Lower lobe of right lung (tissue), 2 donors: ENCODE data around the gene NDE1. TPM values are rescaled to one million over a fixed set of nuclear protein-coding genes. Genes with fewer than 3 reads are reported as not detected.

Experiments used
- ATAC-seq, 2 donors: fragments of 200-7000 bp; cut with Tn5 transposase; one replicate each; pipeline ENCODE4 v1.9.1; 2020 to 2022; ENCODE audit warnings: mild to moderate bottlenecking in 2 of 2, moderate library complexity in 2 of 2
- DNase-seq: peaks from one replicate; pipeline ENCODE4 v3.0.0-alpha.2; 2020
- H3K27ac ChIP-seq: fragments of 200-600 bp; one replicate; pipeline ENCODE4 v1.8.0; 2022
- H3K27me3 ChIP-seq: fragments of 200-600 bp; one replicate; pipeline ENCODE4 v1.8.0; 2022; ENCODE audit warnings: low read depth
- H3K36me3 ChIP-seq: fragments of 200-600 bp; one replicate; pipeline ENCODE4 v1.8.0; 2022; ENCODE audit warnings: mild to moderate bottlenecking
- H3K4me1 ChIP-seq: fragments of 200-600 bp; one replicate; pipeline ENCODE4 v1.8.0; 2022
- H3K4me3 ChIP-seq: fragments of 200-600 bp; one replicate; pipeline ENCODE4 v1.8.0; 2022; ENCODE audit warnings: mild to moderate bottlenecking
- H3K9me3 ChIP-seq: fragments of 200-600 bp; one replicate; pipeline ENCODE4 v1.8.0; 2022
- intact Hi-C: fragments of 100-400 bp; cut with DNase I; formaldehyde crosslinking; loops from one replicate; pipeline ENCODE4 v1.11.0; 2022
- total RNA-seq: library from RNA; stranded (reverse); fragmentation: NEBNext Ultra II Directional; extraction: Animal tissue kit (Norgen Biotek cat#: 25700); gene quantifications from one replicate; pipeline ENCODE4 v1.2.1, GENCODE V29; 2021
- TF ChIP-seq, protein P1 (sequence below): fragments of 200-600 bp; IDR thresholded peaks from one replicate; pipeline ENCODE4 v1.8.0; 2022; ENCODE audit warnings: antibody characterized with exemption, mild to moderate bottlenecking
- donor health status: DM: no; HTN: yes; CAD: no; lungs with severe emphysema.

The NDE1 gene
- total RNA-seq, 1 donor from 2014 or later = 35.3 TPM

DNA sequence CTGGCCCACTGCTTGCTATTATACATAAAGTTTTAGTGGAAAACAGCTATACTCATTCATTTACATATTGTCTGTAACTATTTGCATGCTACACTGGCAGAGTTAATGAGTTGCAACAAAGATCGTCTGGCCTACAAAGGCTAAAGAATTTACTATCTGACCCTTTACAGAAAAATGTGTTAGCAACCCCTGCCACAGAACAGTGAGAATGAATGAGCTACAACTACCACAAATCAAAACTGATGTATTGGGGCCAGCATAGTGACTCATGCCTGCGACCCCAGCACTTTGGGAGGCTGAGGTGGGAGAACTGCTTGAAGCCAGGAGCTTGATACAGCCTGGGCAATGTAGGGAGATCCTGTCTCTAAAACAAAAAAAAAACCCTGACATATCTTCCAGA, 114.1 kb downstream of the NDE1 start:
- DNase-seq (no peak), ATAC-seq (no peak)
- Histone ChIP-seq H3K9me3 (no peaks in the 10 kb centered on the region), H3K27me3 (no peaks in the 10 kb centered on the region), H3K4me3 (no peak overlapping the region), H3K36me3 (no peaks in the 10 kb centered on the region), H3K4me1 (no peaks in the 10 kb centered on the region), H3K27ac (no peak overlapping the region)
- intact Hi-C loops = no loop called here
- TF ChIP-seq, protein P1, sequence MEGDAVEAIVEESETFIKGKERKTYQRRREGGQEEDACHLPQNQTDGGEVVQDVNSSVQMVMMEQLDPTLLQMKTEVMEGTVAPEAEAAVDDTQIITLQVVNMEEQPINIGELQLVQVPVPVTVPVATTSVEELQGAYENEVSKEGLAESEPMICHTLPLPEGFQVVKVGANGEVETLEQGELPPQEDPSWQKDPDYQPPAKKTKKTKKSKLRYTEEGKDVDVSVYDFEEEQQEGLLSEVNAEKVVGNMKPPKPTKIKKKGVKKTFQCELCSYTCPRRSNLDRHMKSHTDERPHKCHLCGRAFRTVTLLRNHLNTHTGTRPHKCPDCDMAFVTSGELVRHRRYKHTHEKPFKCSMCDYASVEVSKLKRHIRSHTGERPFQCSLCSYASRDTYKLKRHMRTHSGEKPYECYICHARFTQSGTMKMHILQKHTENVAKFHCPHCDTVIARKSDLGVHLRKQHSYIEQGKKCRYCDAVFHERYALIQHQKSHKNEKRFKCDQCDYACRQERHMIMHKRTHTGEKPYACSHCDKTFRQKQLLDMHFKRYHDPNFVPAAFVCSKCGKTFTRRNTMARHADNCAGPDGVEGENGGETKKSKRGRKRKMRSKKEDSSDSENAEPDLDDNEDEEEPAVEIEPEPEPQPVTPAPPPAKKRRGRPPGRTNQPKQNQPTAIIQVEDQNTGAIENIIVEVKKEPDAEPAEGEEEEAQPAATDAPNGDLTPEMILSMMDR = no peak

DNA sequence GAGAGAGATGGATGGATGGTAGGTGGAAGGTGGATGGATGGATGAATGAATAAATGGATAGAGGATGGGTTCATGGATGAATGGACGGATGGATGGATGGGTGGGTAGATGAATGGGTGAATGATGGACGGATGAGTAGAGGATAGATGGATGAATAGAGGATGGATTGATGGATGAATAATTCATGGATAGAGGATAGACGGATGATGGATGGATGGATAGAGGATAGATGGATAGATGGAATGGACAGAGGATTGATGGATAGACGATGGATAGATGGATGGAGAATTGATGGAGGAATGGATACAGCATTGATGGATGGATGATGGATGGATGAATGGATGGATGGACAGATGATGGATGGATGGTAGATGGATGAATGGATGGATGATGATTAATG, 115.1 kb downstream of the NDE1 start:
- no peak overlapping the region for H3K4me3 ChIP-seq
- H3K27me3 ChIP-seq = no peaks in the 10 kb centered on the region
- intact Hi-C loops = no loop called here
- no peaks in the 10 kb centered on the region for H3K4me1 ChIP-seq
- H3K27ac ChIP-seq = no peak overlapping the region
- ATAC-seq = no peak
- DNase-seq = no peak
- TF ChIP-seq, protein P1 = no peak
- no peaks in the 10 kb centered on the region for H3K36me3 ChIP-seq
- H3K9me3 ChIP-seq = no peaks in the 10 kb centered on the region

DNA sequence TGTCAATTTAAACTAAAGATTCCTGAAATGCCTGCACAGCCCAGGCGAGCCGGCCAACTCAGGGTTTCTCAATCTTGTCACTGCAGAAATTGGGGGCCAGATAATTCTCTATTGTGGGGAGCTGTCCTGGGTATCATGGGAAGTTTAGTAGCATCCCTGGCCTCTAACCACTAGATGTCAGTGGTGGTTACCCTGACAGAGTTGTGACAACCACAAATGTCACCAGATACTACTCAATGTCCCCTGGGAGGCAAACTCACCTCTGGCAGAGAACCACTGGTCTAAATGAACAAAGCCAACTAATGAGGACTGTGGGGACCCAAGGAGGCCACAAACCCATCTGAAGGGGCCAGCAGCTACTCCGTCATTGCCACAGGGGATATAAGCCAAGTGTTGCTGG, 115.8 kb downstream of the NDE1 start:
- Histone ChIP-seq H3K4me3 (no peak overlapping the region), H3K27ac (no peak overlapping the region), H3K27me3 (no peaks in the 10 kb centered on the region), H3K4me1 (no peaks in the 10 kb centered on the region), H3K36me3 (no peaks in the 10 kb centered on the region), H3K9me3 (no peaks in the 10 kb centered on the region)
- ATAC-seq = peak; percentile 69 to 85
- intact Hi-C loops = no loop called here
- DNase-seq = no peak
- TF ChIP-seq, protein P1 = peak; percentile 62

DNA sequence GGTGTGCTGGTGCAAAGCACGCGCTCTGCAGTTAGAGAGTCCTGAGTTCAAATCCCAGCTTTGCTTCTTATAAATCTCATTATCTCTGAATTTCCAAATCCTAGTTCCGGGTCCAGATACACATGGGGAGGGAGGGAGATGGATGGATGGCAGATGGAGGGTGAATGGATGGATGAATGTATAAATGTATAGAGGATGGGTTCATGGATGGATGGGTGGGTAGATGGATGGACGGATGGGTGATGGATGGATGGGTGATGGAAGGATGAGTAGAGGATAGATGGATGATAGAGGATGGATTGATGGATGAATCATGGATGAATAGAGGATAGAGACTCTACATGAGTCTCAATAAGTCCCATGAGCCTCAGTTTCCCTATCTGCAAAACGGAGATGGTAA, 116.9 kb downstream of the NDE1 start:
- no peaks in the 10 kb centered on the region for H3K27me3 ChIP-seq
- H3K4me3 ChIP-seq = no peak overlapping the region
- H3K4me1 ChIP-seq = no peaks in the 10 kb centered on the region
- H3K9me3 ChIP-seq = no peaks in the 10 kb centered on the region
- no peak overlapping the region for H3K27ac ChIP-seq
- H3K36me3 ChIP-seq = no peaks in the 10 kb centered on the region
- TF ChIP-seq, protein P1 = no peak
- DNase-seq (no peak), ATAC-seq (no peak)
- intact Hi-C loops = no loop called here

DNA sequence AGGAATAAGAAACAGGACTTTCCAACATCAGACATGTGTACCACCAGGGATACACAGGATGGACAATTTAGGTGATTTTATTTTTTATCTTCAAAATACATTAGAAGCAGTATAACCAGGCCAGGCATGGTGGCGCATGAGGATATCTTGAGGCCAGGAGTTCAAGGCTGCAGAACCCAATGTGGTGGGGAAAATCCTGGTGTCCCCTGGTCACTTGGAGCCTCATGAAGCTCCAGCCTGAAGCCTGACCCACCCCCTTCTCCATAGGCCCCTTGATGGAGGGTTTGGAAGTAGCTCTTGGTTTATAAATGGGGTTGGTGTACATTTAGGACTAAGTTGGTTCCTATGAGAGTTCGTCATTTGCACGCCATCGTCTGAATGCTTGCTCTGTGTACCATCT, 118.2 kb downstream of the NDE1 start:
- no peaks in the 10 kb centered on the region for H3K4me1 ChIP-seq
- intact Hi-C loops = no loop called here

More for the DNA sequence above, 118.2 kb downstream of the NDE1 start:
- no peaks in the 10 kb centered on the region for H3K27me3 ChIP-seq
- H3K4me3 ChIP-seq = no peak overlapping the region
- H3K27ac ChIP-seq = no peak overlapping the region
- DNase-seq = no peak
- TF ChIP-seq, protein P1 = no peak
- ATAC-seq = no peak
- no peaks in the 10 kb centered on the region for H3K9me3 ChIP-seq
- H3K36me3 ChIP-seq = no peaks in the 10 kb centered on the region
